WTC11 (cell line): ENCODE measurements around the gene APPL1. TPM values are rescaled to one million over a fixed set of nuclear protein-coding genes. Genes with fewer than 3 reads are reported as not detected.

Source experiments
- ATAC-seq: fragments of 200-7000 bp; cut with Tn5 transposase; 2 replicates; pipeline ENCODE4 v1.10.0; 2021; ENCODE audit warnings: mild to moderate bottlenecking, moderate library complexity
- CTCF ChIA-PET: fragments of 300-600 bp; sonication (Branson Sonifier 250); formaldehyde crosslinking; loops from one replicate; lab custom pipeline; 2021; ENCODE audit warnings: antibody characterized with exemption; lab: Charles Lee
- POLR2A ChIA-PET: fragments of 350-600 bp; sonication (Branson Sonifier 250); formaldehyde crosslinking; loops from one replicate; lab custom pipeline; 2021; ENCODE audit warnings: antibody characterized with exemption; lab: Charles Lee
- DNase-seq: peaks from one replicate; pipeline ENCODE4 v3.0.0; 2021; ENCODE audit warnings: low spot score
- H3K27ac Mint-ChIP-seq: 2 replicates; pipeline ENCODE4 v1.8.0; 2021; ENCODE audit warnings: mixed read lengths
- H3K27me3 Mint-ChIP-seq: 2 replicates; pipeline ENCODE4 v1.8.0; 2021; ENCODE audit warnings: low read depth, mild to moderate bottlenecking, moderate library complexity, mixed read lengths
- H3K36me3 Mint-ChIP-seq: 2 replicates; pipeline ENCODE4 v1.8.0; 2021; ENCODE audit warnings: mixed read lengths
- H3K4me1 Mint-ChIP-seq: 2 replicates; pipeline ENCODE4 v1.8.0; 2022; ENCODE audit warnings: mixed read lengths
- H3K4me3 Mint-ChIP-seq: 2 replicates; pipeline ENCODE4 v1.8.0; 2021; ENCODE audit warnings: mild to moderate bottlenecking, moderate library complexity, mixed read lengths
- H3K9me3 Mint-ChIP-seq: 2 replicates; pipeline ENCODE4 v1.8.0; 2021; ENCODE audit warnings: mixed read lengths
- ATF1 ChIP-seq: sonication (generic); formaldehyde crosslinking; IDR thresholded peaks from 2 replicates; pipeline ENCODE4 v1.8.1; 2023; ENCODE audit warnings: mild to moderate bottlenecking, moderate library complexity, missing genetic modification reagents
- EMX1 ChIP-seq: fragments of 250-450 bp; sonication (Bioruptor Pico); IDR thresholded peaks from 2 replicates; pipeline ENCODE4 v1.8.0; 2021; ENCODE audit warnings: mild to moderate bottlenecking
- FOXK1 ChIP-seq: sonication (generic); formaldehyde crosslinking; IDR thresholded peaks from 2 replicates; pipeline ENCODE4 v1.8.0; 2022; ENCODE audit warnings: mild to moderate bottlenecking, moderate library complexity, missing genetic modification reagents
- HMGA2 ChIP-seq: fragments of 250-450 bp; sonication (Bioruptor Pico); IDR thresholded peaks from 2 replicates; pipeline ENCODE4 v1.4.0; 2021; ENCODE audit warnings: mild to moderate bottlenecking, moderate library complexity
- SOX15 ChIP-seq: fragments of 250-450 bp; sonication (Bioruptor Pico); IDR thresholded peaks from 2 replicates; pipeline ENCODE4 v1.9.0; 2021; ENCODE audit warnings: mild to moderate bottlenecking
- TP53 ChIP-seq: sonication (generic); formaldehyde crosslinking; IDR thresholded peaks from 2 replicates; pipeline ENCODE4 v1.8.1; 2023; ENCODE audit warnings: mild to moderate bottlenecking, missing genetic modification reagents
- ZNF219 ChIP-seq: sonication (generic); formaldehyde crosslinking; IDR thresholded peaks from 2 replicates; pipeline ENCODE4 v1.8.0; 2023; ENCODE audit warnings: missing genetic modification reagents, mild to moderate bottlenecking, borderline replicate concordance
- ZNF232 ChIP-seq: sonication (generic); formaldehyde crosslinking; IDR thresholded peaks from 2 replicates; pipeline ENCODE4 v1.8.0; 2022; ENCODE audit warnings: mild to moderate bottlenecking, missing genetic modification reagents
- ZNF317 ChIP-seq: sonication (generic); formaldehyde crosslinking; IDR thresholded peaks from 2 replicates; pipeline ENCODE4 v1.8.1; 2023; ENCODE audit warnings: low read depth, mild to moderate bottlenecking, moderate library complexity, missing genetic modification reagents, borderline replicate concordance
- total RNA-seq: library from RNA; stranded (reverse); gene quantifications from 3 replicates; pipeline ENCODE4 v1.2.3, GENCODE V29; 2021
- TF ChIP-seq, protein P1 (sequence below): sonication (generic); formaldehyde crosslinking; IDR thresholded peaks from 2 replicates; pipeline ENCODE4 v1.8.0; 2022; ENCODE audit warnings: mild to moderate bottlenecking, missing genetic modification reagents
- TF ChIP-seq, protein P2 (sequence below): sonication (generic); formaldehyde crosslinking; IDR thresholded peaks from 2 replicates; pipeline ENCODE4 v1.8.0; 2022; ENCODE audit warnings: missing genetic modification reagents
- TF ChIP-seq, protein P3 (sequence below): fragments of 250-450 bp; sonication (Bioruptor Pico); IDR thresholded peaks from 2 replicates; pipeline ENCODE4 v1.9.0; 2021; ENCODE audit warnings: mild to moderate bottlenecking
- TF ChIP-seq, protein P4 (sequence below): sonication (generic); formaldehyde crosslinking; IDR thresholded peaks from 2 replicates; pipeline ENCODE4 v1.8.1; 2022; ENCODE audit warnings: low read depth, missing genetic modification reagents, borderline replicate concordance
- TF ChIP-seq, protein P5 (sequence below): sonication (generic); formaldehyde crosslinking; IDR thresholded peaks from 2 replicates; pipeline ENCODE4 v1.8.1; 2022; ENCODE audit warnings: mild to moderate bottlenecking, moderate library complexity, missing genetic modification reagents
- TF ChIP-seq, protein P6 (sequence below): sonication (generic); formaldehyde crosslinking; IDR thresholded peaks from 2 replicates; pipeline ENCODE4 v1.8.1; 2023; ENCODE audit warnings: mild to moderate bottlenecking, missing genetic modification reagents, moderate library complexity
- TF ChIP-seq, protein P7 (sequence below): sonication (generic); formaldehyde crosslinking; conservative IDR thresholded peaks from 2 replicates; pipeline ENCODE4 v1.8.1; 2023; ENCODE audit warnings: mild to moderate bottlenecking, low read depth, missing genetic modification reagents, moderate library complexity
- TF ChIP-seq, protein P8 (sequence below): fragments of 250-450 bp; sonication (Bioruptor Pico); IDR thresholded peaks from 2 replicates; pipeline ENCODE4 v1.9.0; 2021; ENCODE audit warnings: moderate library complexity, mild to moderate bottlenecking, inconsistent platforms, borderline replicate concordance

The APPL1 gene
- total RNA-seq, 1 experiment from 2014 or later = 35.8 TPM

DNA sequence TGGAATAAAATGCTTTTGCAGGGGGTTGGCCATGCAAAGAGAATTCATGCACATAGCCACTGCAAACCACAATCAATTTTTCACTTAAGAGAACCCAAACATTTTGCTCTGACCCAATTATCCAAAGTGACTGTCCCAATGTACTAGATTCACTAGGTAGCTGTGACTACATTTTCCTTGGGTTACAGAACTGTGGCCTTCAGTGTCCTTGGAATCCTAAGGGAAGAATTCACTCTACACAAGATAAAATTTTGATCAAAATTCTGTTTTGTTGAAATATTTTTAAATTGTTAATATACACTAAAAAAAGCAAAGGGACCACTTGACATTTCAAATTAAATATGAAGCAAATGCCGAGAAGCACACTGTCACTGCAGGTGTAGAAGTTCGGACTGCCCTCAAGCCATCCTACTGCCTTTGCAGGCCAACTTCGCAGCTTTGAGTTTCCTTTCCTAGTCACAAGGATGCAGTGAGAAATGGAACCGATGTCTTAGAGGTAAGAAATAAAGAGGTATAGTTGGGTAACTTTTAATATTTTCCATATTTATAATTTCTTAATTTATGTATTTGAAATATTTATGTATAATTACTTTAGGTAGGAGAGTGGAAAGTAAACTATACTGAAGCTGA is 65.5 kb downstream of the APPL1 start:
- no peak for DNase-seq
- TF ChIP-seq ZNF317 (CRISPR knock-in tag) (no peak), ZNF232 (CRISPR knock-in tag) (no peak), ATF1 (no peak)
- TF ChIP-seq, protein P1, sequence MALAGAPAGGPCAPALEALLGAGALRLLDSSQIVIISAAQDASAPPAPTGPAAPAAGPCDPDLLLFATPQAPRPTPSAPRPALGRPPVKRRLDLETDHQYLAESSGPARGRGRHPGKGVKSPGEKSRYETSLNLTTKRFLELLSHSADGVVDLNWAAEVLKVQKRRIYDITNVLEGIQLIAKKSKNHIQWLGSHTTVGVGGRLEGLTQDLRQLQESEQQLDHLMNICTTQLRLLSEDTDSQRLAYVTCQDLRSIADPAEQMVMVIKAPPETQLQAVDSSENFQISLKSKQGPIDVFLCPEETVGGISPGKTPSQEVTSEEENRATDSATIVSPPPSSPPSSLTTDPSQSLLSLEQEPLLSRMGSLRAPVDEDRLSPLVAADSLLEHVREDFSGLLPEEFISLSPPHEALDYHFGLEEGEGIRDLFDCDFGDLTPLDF (CRISPR knock-in tag) = no peak
- TF ChIP-seq, protein P2, sequence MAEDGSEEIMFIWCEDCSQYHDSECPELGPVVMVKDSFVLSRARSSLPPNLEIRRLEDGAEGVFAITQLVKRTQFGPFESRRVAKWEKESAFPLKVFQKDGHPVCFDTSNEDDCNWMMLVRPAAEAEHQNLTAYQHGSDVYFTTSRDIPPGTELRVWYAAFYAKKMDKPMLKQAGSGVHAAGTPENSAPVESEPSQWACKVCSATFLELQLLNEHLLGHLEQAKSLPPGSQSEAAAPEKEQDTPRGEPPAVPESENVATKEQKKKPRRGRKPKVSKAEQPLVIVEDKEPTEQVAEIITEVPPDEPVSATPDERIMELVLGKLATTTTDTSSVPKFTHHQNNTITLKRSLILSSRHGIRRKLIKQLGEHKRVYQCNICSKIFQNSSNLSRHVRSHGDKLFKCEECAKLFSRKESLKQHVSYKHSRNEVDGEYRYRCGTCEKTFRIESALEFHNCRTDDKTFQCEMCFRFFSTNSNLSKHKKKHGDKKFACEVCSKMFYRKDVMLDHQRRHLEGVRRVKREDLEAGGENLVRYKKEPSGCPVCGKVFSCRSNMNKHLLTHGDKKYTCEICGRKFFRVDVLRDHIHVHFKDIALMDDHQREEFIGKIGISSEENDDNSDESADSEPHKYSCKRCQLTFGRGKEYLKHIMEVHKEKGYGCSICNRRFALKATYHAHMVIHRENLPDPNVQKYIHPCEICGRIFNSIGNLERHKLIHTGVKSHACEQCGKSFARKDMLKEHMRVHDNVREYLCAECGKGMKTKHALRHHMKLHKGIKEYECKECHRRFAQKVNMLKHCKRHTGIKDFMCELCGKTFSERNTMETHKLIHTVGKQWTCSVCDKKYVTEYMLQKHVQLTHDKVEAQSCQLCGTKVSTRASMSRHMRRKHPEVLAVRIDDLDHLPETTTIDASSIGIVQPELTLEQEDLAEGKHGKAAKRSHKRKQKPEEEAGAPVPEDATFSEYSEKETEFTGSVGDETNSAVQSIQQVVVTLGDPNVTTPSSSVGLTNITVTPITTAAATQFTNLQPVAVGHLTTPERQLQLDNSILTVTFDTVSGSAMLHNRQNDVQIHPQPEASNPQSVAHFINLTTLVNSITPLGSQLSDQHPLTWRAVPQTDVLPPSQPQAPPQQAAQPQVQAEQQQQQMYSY (CRISPR knock-in tag) = no peak
- TF ChIP-seq, protein P3, sequence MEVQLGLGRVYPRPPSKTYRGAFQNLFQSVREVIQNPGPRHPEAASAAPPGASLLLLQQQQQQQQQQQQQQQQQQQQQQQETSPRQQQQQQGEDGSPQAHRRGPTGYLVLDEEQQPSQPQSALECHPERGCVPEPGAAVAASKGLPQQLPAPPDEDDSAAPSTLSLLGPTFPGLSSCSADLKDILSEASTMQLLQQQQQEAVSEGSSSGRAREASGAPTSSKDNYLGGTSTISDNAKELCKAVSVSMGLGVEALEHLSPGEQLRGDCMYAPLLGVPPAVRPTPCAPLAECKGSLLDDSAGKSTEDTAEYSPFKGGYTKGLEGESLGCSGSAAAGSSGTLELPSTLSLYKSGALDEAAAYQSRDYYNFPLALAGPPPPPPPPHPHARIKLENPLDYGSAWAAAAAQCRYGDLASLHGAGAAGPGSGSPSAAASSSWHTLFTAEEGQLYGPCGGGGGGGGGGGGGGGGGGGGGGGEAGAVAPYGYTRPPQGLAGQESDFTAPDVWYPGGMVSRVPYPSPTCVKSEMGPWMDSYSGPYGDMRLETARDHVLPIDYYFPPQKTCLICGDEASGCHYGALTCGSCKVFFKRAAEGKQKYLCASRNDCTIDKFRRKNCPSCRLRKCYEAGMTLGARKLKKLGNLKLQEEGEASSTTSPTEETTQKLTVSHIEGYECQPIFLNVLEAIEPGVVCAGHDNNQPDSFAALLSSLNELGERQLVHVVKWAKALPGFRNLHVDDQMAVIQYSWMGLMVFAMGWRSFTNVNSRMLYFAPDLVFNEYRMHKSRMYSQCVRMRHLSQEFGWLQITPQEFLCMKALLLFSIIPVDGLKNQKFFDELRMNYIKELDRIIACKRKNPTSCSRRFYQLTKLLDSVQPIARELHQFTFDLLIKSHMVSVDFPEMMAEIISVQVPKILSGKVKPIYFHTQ (CRISPR knock-in tag) = no peak
- TF ChIP-seq, protein P4, sequence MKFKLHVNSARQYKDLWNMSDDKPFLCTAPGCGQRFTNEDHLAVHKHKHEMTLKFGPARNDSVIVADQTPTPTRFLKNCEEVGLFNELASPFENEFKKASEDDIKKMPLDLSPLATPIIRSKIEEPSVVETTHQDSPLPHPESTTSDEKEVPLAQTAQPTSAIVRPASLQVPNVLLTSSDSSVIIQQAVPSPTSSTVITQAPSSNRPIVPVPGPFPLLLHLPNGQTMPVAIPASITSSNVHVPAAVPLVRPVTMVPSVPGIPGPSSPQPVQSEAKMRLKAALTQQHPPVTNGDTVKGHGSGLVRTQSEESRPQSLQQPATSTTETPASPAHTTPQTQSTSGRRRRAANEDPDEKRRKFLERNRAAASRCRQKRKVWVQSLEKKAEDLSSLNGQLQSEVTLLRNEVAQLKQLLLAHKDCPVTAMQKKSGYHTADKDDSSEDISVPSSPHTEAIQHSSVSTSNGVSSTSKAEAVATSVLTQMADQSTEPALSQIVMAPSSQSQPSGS (CRISPR knock-in tag) = no peak
- TF ChIP-seq, protein P5, sequence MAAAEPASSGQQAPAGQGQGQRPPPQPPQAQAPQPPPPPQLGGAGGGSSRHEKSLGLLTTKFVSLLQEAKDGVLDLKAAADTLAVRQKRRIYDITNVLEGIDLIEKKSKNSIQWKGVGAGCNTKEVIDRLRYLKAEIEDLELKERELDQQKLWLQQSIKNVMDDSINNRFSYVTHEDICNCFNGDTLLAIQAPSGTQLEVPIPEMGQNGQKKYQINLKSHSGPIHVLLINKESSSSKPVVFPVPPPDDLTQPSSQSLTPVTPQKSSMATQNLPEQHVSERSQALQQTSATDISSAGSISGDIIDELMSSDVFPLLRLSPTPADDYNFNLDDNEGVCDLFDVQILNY (CRISPR knock-in tag) = no peak
- TF ChIP-seq, all 79 proteins: peak for 0
- Mint-ChIP-seq H3K9me3 (no peaks in the 10 kb centered on the region), H3K27me3 (no peaks in the 10 kb centered on the region), H3K27ac (no peak overlapping the region), H3K4me1 (no peaks in the 10 kb centered on the region), H3K4me3 (no peak overlapping the region), H3K36me3 (no peaks in the 10 kb centered on the region)
- ChIA-PET POLR2A (no interaction called here), CTCF (no interaction called here)
- no peak for ATAC-seq

DNA sequence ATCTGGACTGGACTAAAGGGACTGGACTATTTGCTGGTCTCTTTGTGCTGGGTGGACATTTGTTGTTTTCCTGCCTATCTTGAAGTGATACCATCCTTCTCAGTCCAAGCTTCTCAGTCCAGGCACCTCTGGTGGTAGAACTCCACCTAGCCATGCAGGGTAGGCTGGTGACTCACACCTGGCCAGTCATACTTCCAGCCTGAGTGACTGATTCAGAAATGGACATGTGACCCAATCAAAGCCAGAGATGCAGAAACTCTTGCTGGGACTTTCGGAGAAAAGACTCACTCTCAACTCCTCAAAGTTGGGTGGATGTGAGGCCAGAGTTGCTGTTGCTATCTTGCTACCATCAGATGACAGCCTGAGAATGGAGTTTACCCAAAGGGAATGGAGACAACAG is 70.5 kb downstream of the APPL1 start:
- Mint-ChIP-seq H3K9me3 (no peaks in the 10 kb centered on the region), H3K4me1 (no peaks in the 10 kb centered on the region), H3K36me3 (no peaks in the 10 kb centered on the region), H3K27ac (no peak overlapping the region), H3K27me3 (no peaks in the 10 kb centered on the region), H3K4me3 (no peak overlapping the region)
- ChIA-PET CTCF (no interaction called here), POLR2A (no interaction called here)
- DNase-seq = no peak
- ATAC-seq = no peak
- no peak for TF ChIP-seq EMX1 (CRISPR knock-in tag)
- no peak for TF ChIP-seq TP53 (CRISPR knock-in tag)
- TF ChIP-seq, protein P6, sequence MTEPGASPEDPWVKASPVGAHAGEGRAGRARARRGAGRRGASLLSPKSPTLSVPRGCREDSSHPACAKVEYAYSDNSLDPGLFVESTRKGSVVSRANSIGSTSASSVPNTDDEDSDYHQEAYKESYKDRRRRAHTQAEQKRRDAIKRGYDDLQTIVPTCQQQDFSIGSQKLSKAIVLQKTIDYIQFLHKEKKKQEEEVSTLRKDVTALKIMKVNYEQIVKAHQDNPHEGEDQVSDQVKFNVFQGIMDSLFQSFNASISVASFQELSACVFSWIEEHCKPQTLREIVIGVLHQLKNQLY = no peak
- no peak for TF ChIP-seq ZNF219
- TF ChIP-seq, protein P7, sequence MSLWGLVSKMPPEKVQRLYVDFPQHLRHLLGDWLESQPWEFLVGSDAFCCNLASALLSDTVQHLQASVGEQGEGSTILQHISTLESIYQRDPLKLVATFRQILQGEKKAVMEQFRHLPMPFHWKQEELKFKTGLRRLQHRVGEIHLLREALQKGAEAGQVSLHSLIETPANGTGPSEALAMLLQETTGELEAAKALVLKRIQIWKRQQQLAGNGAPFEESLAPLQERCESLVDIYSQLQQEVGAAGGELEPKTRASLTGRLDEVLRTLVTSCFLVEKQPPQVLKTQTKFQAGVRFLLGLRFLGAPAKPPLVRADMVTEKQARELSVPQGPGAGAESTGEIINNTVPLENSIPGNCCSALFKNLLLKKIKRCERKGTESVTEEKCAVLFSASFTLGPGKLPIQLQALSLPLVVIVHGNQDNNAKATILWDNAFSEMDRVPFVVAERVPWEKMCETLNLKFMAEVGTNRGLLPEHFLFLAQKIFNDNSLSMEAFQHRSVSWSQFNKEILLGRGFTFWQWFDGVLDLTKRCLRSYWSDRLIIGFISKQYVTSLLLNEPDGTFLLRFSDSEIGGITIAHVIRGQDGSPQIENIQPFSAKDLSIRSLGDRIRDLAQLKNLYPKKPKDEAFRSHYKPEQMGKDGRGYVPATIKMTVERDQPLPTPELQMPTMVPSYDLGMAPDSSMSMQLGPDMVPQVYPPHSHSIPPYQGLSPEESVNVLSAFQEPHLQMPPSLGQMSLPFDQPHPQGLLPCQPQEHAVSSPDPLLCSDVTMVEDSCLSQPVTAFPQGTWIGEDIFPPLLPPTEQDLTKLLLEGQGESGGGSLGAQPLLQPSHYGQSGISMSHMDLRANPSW (CRISPR knock-in tag) = no peak
- TF ChIP-seq FOXK1 = no peak
- no peak for TF ChIP-seq SOX15 (CRISPR knock-in tag)
- no peak for TF ChIP-seq HMGA2
- TF ChIP-seq, protein P8, sequence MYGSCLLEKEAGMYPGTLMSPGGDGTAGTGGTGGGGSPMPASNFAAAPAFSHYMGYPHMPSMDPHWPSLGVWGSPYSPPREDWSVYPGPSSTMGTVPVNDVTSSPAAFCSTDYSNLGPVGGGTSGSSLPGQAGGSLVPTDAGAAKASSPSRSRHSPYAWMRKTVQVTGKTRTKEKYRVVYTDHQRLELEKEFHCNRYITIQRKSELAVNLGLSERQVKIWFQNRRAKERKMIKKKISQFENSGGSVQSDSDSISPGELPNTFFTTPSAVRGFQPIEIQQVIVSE (CRISPR knock-in tag) = no peak
